ENCODE results near the gene TMEM225B.

The TMEM225B gene

DNA sequence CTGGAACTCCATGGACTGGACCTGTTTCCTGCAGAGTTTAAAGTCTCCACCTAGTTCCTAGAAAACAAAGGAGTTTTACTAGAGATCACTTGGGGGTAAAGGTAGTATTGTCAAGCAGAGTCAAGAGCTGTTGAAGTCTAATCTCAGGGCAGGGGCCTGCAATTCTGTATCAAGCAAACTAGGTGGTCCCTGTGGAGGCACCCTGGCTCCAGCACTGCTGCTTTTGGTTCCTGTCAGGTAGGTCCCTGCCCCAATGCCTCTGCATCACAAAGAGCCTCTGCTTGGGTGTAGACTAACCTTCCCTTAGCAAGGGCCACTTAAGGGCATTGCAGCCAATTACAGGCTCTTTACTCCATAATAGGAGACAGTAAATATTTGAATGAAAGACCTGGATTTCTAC, 41.2 kb downstream of the TMEM225B start:
- H3K4me1 ChIP-seq = no peaks in the 10 kb centered on the region
- no peak overlapping the region for H3K4me2 ChIP-seq (ENCODE audit: low read length)
- H3K36me3 ChIP-seq (ENCODE audit: control insufficient read depth, insufficient read depth, low read length) = no peaks in the 10 kb centered on the region
- no peaks in the 10 kb centered on the region for H3K27me3 ChIP-seq (ENCODE audit: control insufficient read depth, insufficient read depth, low read length)
- no peak overlapping the region for H3K27ac ChIP-seq
- no peak overlapping the region for H3K9ac ChIP-seq
- no peak overlapping the region for H3K4me3 ChIP-seq (ENCODE audit: low read depth, low read length)
- H2AFZ ChIP-seq = no peak overlapping the region
- H3K79me2 ChIP-seq = no peaks in the 10 kb centered on the region
- no peak for TF ChIP-seq CTCF (IDR thresholded peaks at IDR 0.05)
- H3K9me3 ChIP-seq (ENCODE audit: control insufficient read depth, low read length) = no peaks in the 10 kb centered on the region

- H3K36me3 ChIP-seq (ENCODE audit: control insufficient read depth, insufficient read depth, low read length) = no peaks in the 10 kb centered on the region
- no peak overlapping the region for H3K9ac ChIP-seq
- peaks cover 3% of the 10 kb centered on the region for H3K79me2 ChIP-seq
- no peaks in the 10 kb centered on the region for H3K27me3 ChIP-seq (ENCODE audit: control insufficient read depth, insufficient read depth, low read length)
- H3K4me3 ChIP-seq (ENCODE audit: low read depth, low read length) = no peak overlapping the region
- no peaks in the 10 kb centered on the region for H3K4me1 ChIP-seq
- no peak overlapping the region for H2AFZ ChIP-seq
- no peak overlapping the region for H3K4me2 ChIP-seq (ENCODE audit: low read length)
- no peak overlapping the region for H3K27ac ChIP-seq
- no peak for TF ChIP-seq CTCF (IDR thresholded peaks at IDR 0.05)
- H3K9me3 ChIP-seq (ENCODE audit: control insufficient read depth, low read length) = no peaks in the 10 kb centered on the region
These were observed 44.0 kb downstream of the TMEM225B start for GRCh38 chr7:99642027-99642426.

DNA sequence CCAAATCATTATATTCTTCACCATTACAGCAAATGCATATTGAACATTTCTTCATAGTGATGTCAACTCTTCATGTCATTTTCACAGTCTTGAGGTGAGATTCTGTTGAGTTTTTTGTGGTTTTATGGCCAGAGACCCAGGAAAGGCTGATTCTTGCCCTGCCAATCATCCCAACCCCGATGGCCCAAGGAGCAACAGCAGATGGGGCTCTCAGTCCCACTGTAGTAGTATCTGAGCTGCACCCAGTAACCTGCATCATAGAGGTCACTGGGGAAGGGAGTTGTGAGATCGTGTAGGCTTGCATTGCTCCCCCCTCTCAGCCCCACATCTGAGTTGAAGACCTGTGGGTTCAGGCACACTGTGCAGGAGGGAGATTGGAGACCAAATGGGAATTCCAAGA, 45.4 kb downstream of the TMEM225B start:
- TF ChIP-seq CTCF (IDR thresholded peaks at IDR 0.05) = no peak
- Histone ChIP-seq H3K27me3 (ENCODE audit: control insufficient read depth, insufficient read depth, low read length) (no peaks in the 10 kb centered on the region), H3K79me2 (peaks cover 4% of the 10 kb centered on the region)

GRCh38 chr7:99644431-99644830, 46.4 kb downstream of the TMEM225B start:
- Histone ChIP-seq H3K79me2 (peaks cover 6% of the 10 kb centered on the region), H3K9ac (no peak overlapping the region), H3K4me3 (ENCODE audit: low read depth, low read length) (no peak overlapping the region), H3K27me3 (ENCODE audit: control insufficient read depth, insufficient read depth, low read length) (no peaks in the 10 kb centered on the region), H3K36me3 (ENCODE audit: control insufficient read depth, insufficient read depth, low read length) (no peaks in the 10 kb centered on the region), H2AFZ (no peak overlapping the region), H3K27ac (no peak overlapping the region), H3K4me1 (no peaks in the 10 kb centered on the region), H3K4me2 (ENCODE audit: low read length) (no peak overlapping the region), H3K9me3 (ENCODE audit: control insufficient read depth, low read length) (no peaks in the 10 kb centered on the region)
- no peak for TF ChIP-seq CTCF (IDR thresholded peaks at IDR 0.05)

More for the DNA sequence above, 45.4 kb downstream of the TMEM225B start:
- H3K4me3 ChIP-seq (ENCODE audit: low read depth, low read length) = no peak overlapping the region
- H3K27ac ChIP-seq = no peak overlapping the region
- H3K4me1 ChIP-seq = no peaks in the 10 kb centered on the region
- no peaks in the 10 kb centered on the region for H3K36me3 ChIP-seq (ENCODE audit: control insufficient read depth, insufficient read depth, low read length)
- H2AFZ ChIP-seq = no peak overlapping the region
- no peak overlapping the region for H3K9ac ChIP-seq
- no peak overlapping the region for H3K4me2 ChIP-seq (ENCODE audit: low read length)
- H3K9me3 ChIP-seq (ENCODE audit: control insufficient read depth, low read length) = no peaks in the 10 kb centered on the region

- Histone ChIP-seq H3K4me1 (no peaks in the 10 kb centered on the region), H3K27ac (no peak overlapping the region), H3K79me2 (peaks cover 6% of the 10 kb centered on the region), H3K4me3 (ENCODE audit: low read depth, low read length) (no peak overlapping the region), H3K36me3 (ENCODE audit: control insufficient read depth, insufficient read depth, low read length) (no peaks in the 10 kb centered on the region), H3K9ac (no peak overlapping the region), H2AFZ (no peak overlapping the region), H3K4me2 (ENCODE audit: low read length) (no peak overlapping the region), H3K27me3 (ENCODE audit: control insufficient read depth, insufficient read depth, low read length) (no peaks in the 10 kb centered on the region), H3K9me3 (ENCODE audit: control insufficient read depth, low read length) (no peaks in the 10 kb centered on the region)
- TF ChIP-seq CTCF (IDR thresholded peaks at IDR 0.05) = no peak
These were observed 47.5 kb downstream of the TMEM225B start for GRCh38 chr7:99645590-99645989.

All from parathyroid adenoma (tissue), 2 donors.